ENCODE measurements around the gene KLHL28.

Gene KLHL28

GRCh38 chr14:44968714-44969113, 7.0 kb upstream of the KLHL28 start:
- TF ChIP-seq, protein P1, sequence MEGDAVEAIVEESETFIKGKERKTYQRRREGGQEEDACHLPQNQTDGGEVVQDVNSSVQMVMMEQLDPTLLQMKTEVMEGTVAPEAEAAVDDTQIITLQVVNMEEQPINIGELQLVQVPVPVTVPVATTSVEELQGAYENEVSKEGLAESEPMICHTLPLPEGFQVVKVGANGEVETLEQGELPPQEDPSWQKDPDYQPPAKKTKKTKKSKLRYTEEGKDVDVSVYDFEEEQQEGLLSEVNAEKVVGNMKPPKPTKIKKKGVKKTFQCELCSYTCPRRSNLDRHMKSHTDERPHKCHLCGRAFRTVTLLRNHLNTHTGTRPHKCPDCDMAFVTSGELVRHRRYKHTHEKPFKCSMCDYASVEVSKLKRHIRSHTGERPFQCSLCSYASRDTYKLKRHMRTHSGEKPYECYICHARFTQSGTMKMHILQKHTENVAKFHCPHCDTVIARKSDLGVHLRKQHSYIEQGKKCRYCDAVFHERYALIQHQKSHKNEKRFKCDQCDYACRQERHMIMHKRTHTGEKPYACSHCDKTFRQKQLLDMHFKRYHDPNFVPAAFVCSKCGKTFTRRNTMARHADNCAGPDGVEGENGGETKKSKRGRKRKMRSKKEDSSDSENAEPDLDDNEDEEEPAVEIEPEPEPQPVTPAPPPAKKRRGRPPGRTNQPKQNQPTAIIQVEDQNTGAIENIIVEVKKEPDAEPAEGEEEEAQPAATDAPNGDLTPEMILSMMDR (IDR thresholded peaks at IDR 0.05; ENCODE audit: low read depth, low read length, missing control alignments) = no peak
- H3K4me3 ChIP-seq (ENCODE audit: low read depth, low read length) = no peak overlapping the region
- no peak for DNase-seq (ENCODE audit: low read depth)

- no peak for DNase-seq (ENCODE audit: low read depth)
- TF ChIP-seq, protein P1 (IDR thresholded peaks at IDR 0.05; ENCODE audit: low read depth, low read length, missing control alignments) = no peak
- H3K4me3 ChIP-seq (ENCODE audit: low read depth, low read length) = peak overlapping the region; percentile 37
Measured at GRCh38 chr14:44966601-44967336, 5.0 kb upstream of the KLHL28 start.

DNA sequence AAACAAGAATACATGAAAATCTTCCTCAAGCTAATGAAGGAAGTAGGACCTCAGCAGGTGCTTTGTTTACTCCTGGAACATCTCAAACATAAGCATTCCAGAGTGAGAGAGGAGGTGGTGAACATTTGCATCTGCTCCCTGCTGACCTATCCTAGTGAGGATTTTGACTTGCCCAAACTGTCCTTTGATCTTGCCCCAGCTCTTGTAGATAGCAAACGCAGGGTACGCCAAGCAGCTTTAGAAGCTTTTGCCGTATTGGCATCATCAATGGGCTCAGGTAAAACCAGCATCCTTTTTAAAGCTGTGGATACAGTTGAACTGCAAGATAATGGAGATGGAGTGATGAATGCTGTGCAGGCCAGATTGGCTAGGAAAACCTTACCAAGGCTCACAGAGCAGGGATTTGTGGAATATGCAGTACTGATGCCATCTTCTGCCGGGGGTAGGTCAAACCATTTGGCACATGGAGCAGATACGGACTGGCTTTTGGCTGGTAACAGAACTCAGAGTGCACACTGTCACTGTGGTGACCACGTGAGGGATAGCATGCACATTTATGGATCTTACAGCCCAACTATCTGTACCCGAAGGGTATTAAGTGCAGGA, 2.1 kb upstream of the KLHL28 start:
- no peak for DNase-seq (ENCODE audit: low read depth)
- TF ChIP-seq, protein P1 (IDR thresholded peaks at IDR 0.05; ENCODE audit: low read depth, low read length, missing control alignments) = no peak
- peak overlapping the region; percentile 96 for H3K4me3 ChIP-seq (ENCODE audit: low read depth, low read length)

DNA sequence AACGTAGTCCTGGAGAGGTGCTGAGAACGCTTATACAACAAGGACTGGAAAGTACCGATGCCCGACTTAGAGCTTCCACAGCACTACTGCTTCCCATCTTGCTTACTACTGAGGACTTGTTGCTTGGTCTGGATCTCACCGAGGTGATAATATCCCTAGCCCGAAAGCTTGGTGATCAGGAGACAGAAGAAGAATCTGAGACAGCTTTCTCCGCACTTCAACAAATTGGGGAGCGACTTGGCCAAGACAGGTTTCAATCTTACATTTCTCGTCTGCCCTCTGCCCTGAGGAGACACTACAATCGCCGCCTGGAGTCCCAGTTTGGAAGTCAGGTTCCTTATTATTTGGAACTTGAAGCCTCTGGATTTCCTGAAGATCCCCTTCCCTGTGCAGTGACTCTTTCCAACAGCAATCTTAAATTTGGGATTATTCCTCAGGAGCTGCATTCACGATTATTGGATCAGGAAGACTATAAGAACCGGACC, 1.3 kb upstream of the KLHL28 start:
- no peak for DNase-seq (ENCODE audit: low read depth)
- peak overlapping the region; percentile 96 for H3K4me3 ChIP-seq (ENCODE audit: low read depth, low read length)
- TF ChIP-seq, protein P1 (IDR thresholded peaks at IDR 0.05; ENCODE audit: low read depth, low read length, missing control alignments) = no peak

DNA sequence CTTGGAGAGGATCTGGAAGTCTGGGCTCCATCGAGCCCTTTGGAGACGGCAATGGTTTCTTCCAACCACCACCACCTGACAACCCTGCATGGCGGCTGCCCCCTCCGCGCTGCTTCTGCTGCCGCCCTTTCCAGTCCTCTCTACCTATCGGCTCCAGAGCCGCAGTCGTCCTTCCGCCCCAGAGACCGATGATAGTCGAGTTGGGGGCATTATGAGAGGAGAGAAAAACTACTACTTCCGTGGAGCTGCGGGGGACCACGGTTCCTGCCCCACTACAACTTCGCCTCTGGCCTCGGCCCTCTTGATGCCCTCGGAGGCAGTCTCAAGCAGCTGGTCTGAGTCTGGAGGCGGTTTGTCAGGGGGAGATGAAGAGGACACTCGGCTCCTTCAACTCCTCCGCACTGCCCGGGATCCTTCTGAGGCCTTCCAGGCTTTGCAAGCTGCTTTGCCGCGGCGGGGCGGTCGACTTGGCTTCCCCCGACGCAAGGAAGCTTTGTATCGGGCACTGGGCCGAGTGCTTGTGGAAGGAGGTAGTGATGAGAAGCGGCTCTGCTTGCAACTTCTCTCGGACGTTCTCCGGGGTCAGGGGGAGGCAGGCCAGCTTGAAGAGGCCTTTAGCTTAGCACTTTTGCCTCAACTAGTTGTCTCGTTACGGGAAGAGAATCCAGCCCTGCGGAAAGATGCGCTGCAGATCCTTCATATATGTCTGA, 742 bp upstream of the KLHL28 start:
- TF ChIP-seq, protein P1 (IDR thresholded peaks at IDR 0.05; ENCODE audit: low read depth, low read length, missing control alignments) = no peak
- H3K4me3 ChIP-seq (ENCODE audit: low read depth, low read length) = peak overlapping the region; percentile 96
- no peak for DNase-seq (ENCODE audit: low read depth)

- H3K4me3 ChIP-seq (ENCODE audit: low read depth, low read length) = peak overlapping the region; percentile 96
- no peak for DNase-seq (ENCODE audit: low read depth)
- TF ChIP-seq, protein P1 (IDR thresholded peaks at IDR 0.05; ENCODE audit: low read depth, low read length, missing control alignments) = no peak
Measured at GRCh38 chr14:44961151-44961553, 595 bp downstream of the KLHL28 start.
